ENCODE results near the gene CPE.

- TF ChIP-seq, protein P1, sequence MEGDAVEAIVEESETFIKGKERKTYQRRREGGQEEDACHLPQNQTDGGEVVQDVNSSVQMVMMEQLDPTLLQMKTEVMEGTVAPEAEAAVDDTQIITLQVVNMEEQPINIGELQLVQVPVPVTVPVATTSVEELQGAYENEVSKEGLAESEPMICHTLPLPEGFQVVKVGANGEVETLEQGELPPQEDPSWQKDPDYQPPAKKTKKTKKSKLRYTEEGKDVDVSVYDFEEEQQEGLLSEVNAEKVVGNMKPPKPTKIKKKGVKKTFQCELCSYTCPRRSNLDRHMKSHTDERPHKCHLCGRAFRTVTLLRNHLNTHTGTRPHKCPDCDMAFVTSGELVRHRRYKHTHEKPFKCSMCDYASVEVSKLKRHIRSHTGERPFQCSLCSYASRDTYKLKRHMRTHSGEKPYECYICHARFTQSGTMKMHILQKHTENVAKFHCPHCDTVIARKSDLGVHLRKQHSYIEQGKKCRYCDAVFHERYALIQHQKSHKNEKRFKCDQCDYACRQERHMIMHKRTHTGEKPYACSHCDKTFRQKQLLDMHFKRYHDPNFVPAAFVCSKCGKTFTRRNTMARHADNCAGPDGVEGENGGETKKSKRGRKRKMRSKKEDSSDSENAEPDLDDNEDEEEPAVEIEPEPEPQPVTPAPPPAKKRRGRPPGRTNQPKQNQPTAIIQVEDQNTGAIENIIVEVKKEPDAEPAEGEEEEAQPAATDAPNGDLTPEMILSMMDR (IDR thresholded peaks at IDR 0.05): no peak
- no peak for TF ChIP-seq POLR2AphosphoS5 (IDR thresholded peaks at IDR 0.05)
These were observed 61.8 kb downstream of the CPE start for GRCh38 chr4:165440415-165441158.

All from prostate gland (tissue), 2 donors.